Skeletal muscle tissue (tissue), 5 donors: ENCODE measurements around the gene SPDYE2B. TPM values are rescaled to one million over a fixed set of nuclear protein-coding genes. Genes with fewer than 3 reads are reported as not detected.
"Not testable (repeated sequence)": the region's sequence is repeated elsewhere in the genome, so short reads cannot be mapped to it uniquely, and the experiment has no call there.

Source experiments
- H3K27ac ChIP-seq: one replicate; pipeline ENCODE4 v1.7.0; 2013; ENCODE audit warnings: mild to moderate bottlenecking, low read depth, low read length, inconsistent platforms
- H3K27me3 ChIP-seq, 3 donors: one replicate each; pipeline ENCODE4 v1.7.0; 2013; ENCODE audit warnings: low read length in 3 of 3; ENCODE audit not compliant: control insufficient read depth in 3 of 3, insufficient read depth in 3 of 3
- H3K36me3 ChIP-seq, 3 donors: one replicate each; pipeline ENCODE4 v1.7.0; 2013; ENCODE audit warnings: low read length in 3 of 3; ENCODE audit not compliant: control insufficient read depth in 3 of 3, insufficient read depth in 3 of 3
- H3K4me1 ChIP-seq, 3 donors: one replicate each; pipeline ENCODE4 v1.7.0; 2013; ENCODE audit warnings: low read length in 3 of 3, mild to moderate bottlenecking in 3 of 3; ENCODE audit not compliant: control insufficient read depth in 3 of 3, insufficient read depth in 3 of 3
- H3K4me3 ChIP-seq, 3 donors: one replicate each; pipeline ENCODE4 v1.7.0; 2013; ENCODE audit warnings: low read length in 3 of 3
- H3K9ac ChIP-seq, 3 donors: one replicate each; pipeline ENCODE4 v1.7.0; 2013; ENCODE audit warnings: low read length in 3 of 3, mild to moderate bottlenecking in 3 of 3, moderate library complexity in 2 of 3, low read depth in 1 of 3
- H3K9me3 ChIP-seq, 3 donors: one replicate each; pipeline ENCODE4 v1.7.0; 2013; ENCODE audit warnings: low read length in 3 of 3; ENCODE audit not compliant: control insufficient read depth in 3 of 3
- small RNA-seq: library from RNA; depleted of rRNA; stranded (forward); fragments of <200 nt; gene quantifications from one replicate; pipeline ENCODE3, GENCODE V24; 2014
- total RNA-seq: library from RNA; depleted of rRNA; stranded (reverse); fragments of >200 nt; gene quantifications from one replicate; pipeline ENCODE4 v1.2.3, GENCODE V29; 2014
- donor health status: Osteomylitis.

SPDYE2B gene
- total RNA-seq, 1 donor from 2014 or later: not detected

DNA sequence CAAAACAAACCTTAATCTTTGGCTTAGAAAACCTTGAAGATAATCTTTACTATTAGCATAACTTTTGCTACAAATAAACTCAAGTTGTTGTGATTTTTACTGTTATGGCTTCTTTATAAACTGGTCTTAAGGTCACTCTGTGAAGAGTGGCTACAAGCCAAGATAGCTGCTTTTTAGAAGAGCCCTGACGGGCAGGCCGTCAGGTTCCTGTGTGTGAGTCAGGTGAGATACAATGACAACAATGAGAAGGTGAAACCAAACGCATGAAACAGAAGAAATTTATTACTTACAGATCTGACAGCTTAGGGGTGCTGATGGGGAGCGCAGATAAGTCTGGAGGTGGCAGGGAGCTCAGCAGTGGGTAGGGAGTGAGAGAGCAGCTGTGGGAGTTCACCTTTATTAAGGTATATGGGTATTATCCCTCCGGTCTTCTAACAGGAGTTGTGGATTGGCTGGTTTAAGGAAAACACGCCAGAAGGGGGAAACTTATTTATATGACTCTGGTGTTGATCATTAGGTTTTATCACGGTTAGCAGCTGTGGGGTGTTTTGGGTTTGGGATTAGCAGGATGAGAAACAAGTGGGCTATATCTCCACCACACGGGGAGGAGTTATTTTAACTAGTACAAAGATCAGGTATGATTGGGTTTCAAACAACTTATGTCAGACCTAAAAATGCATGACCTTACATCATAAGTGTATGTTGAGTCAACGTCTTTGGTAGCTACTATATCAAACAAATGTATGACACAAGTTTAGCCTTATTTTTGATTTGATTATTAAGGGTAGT, 49.0 kb downstream of the SPDYE2B start:
- not testable (repeated sequence) for H3K4me1 ChIP-seq, H3K36me3 ChIP-seq, H3K27ac ChIP-seq, H3K9ac ChIP-seq, H3K27me3 ChIP-seq, H3K4me3 ChIP-seq, H3K9me3 ChIP-seq

Small RNA genes within 50 kb of the gene (small RNA-seq; reads per million reads assigned to genes)
- gene AC105052.3 (not detected), gene UPK3BL1 (not detected)

Other genes starting within 250 kb of the SPDYE2B start
- 3.1 TPM for gene ORAI2, start 216.7 kb upstream of the SPDYE2B start, total RNA-seq
- gene ALKBH4, start 185.5 kb upstream of the SPDYE2B start, total RNA-seq: 10.4 TPM
- gene LRWD1, start 185.3 kb upstream of the SPDYE2B start, total RNA-seq: 12.5 TPM
- 19.8 TPM for gene POLR2J, start 171.4 kb upstream of the SPDYE2B start, total RNA-seq
- 2.6 TPM for gene RASA4B, start 132.5 kb upstream of the SPDYE2B start, total RNA-seq
- gene UPK3BL2, start 106.6 kb upstream of the SPDYE2B start, total RNA-seq: 2.6 TPM
- gene SPDYE2, start 99.1 kb upstream of the SPDYE2B start, total RNA-seq: not detected
- 20.4 TPM for gene POLR2J3, start 77.7 kb upstream of the SPDYE2B start, total RNA-seq
- 17.2 TPM for gene RASA4, start 33.6 kb upstream of the SPDYE2B start, total RNA-seq
- gene UPK3BL1, start 7.5 kb upstream of the SPDYE2B start, total RNA-seq: 7.3 TPM
- 2.1 TPM for gene POLR2J2, start 21.3 kb downstream of the SPDYE2B start, total RNA-seq
- gene FAM185A, start 98.7 kb downstream of the SPDYE2B start, total RNA-seq: 17.7 TPM